GM19463 (cell line): ENCODE measurements around the gene TBC1D17.
A peak's percentile ranks its signal among the peaks of the same experiment; 100 is the strongest.

ENCODE experiments used
- ATAC-seq: cut with Tn5 transposase; IDR thresholded peaks from one replicate; pipeline ENCODE4 v1.9.1; 2021; ENCODE audit warnings: mild to moderate bottlenecking, moderate library complexity; ENCODE audit not compliant: unreplicated experiment

Gene TBC1D17

DNA sequence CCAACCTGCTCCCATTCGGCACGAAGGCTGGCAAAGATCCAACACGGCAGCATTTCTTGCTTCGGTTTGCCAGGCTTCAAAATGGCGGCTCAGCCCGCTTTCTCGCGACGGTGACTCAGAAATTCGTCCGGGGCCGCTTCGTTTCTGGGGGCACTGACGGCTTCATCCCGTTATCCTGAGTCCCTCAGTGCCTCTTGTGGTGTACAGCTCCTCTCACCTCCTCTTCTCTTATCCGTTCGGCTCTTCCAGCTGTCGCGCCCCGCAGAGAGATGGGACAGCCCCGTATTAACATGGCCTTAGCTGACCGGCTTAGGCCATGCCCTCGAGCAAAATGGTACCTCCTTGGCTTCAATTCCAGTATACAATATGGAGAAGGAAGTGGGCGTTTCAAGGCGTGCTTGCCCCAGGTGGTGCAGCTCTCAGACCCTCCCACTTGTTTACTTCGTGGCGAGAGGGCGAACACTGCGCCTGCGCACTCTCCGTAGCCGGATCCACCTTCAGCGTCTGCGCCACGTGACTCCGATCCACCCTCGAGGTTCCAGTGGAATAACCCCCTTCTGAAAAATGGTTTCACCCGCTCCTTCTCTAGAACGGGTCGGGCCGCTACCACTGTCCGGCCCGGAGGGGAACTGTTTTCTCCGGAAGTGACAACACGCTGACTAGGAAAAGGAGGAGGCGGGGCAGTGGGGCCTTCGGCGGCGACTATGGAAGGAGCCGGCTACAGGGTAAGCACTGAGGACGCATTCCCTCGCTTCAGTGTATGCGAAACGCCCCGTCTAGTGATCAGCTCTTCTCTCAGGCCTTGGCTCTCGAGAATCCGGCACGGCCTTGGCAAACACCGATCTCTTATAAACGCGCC is at the start of gene TBC1D17, which contains the start of gene AKT1S1:
Gene TBC1D17 (plus strand): TSS at position 683 of the 859 bp plus-strand sequence. CDS start 22 bp downstream, at position 705.
Gene AKT1S1 (minus strand): TSS at position 336 of the 859 bp plus-strand sequence. CDS start 4,060 bp downstream, outside the sequence.
- ATAC-seq: peak; percentile 47

- no peak for ATAC-seq
These were observed 48.3 kb upstream of the TBC1D17 start for GRCh38 chr19:49829200-49829599.

- ATAC-seq: no peak
These were observed 47.8 kb upstream of the TBC1D17 start for GRCh38 chr19:49829721-49830120.

- no peak for ATAC-seq
These were observed 46.7 kb upstream of the TBC1D17 start for GRCh38 chr19:49830766-49831165.

DNA sequence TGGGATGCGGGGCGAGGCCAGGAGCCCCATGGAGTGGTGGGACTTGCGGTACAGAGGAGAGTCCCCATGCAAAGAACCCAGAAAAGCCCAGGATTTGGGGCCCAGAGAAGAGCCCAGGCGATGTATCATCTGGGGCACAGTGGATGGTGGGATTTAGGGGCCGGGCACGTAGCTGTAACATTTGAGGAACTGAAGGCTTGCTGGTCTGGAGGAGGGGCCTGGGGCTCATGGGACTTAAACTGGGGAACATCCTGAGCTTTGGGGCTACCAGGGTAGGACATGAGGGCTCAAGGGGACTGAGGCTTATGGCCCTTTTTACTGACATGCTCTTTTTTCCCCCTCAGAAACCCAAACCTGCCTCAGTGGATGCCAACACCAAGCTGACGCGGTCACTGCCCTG is 45.9 kb upstream of the TBC1D17 start:
- no peak for ATAC-seq

- ATAC-seq: no peak
These were observed 44.9 kb upstream of the TBC1D17 start for GRCh38 chr19:49832556-49832955.

GRCh38 chr19:49833599-49833998 is 43.9 kb upstream of the TBC1D17 start:
- ATAC-seq: no peak

DNA sequence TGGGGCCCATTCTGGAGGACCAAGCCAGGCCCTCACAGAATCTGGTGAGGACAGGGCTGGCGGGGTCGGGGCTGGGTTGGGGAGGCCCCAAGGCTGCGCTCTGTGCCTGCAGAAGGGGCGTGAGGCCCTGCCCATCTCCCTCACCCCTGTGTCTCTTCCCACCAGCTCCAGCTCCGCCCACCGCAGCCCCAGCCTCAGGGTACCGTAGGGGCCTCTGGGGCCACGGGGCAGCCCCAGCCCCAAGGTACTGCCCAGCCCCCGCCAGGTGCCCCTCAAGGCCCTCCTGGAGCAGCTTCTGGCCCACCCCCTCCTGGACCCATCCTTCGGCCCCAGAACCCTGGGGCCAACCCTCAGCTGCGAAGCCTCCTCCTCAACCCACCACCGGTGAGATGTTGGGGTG is 41.9 kb upstream of the TBC1D17 start:
- no peak for ATAC-seq

- ATAC-seq: no peak
These were observed 41.1 kb upstream of the TBC1D17 start for GRCh38 chr19:49836176-49837008.

DNA sequence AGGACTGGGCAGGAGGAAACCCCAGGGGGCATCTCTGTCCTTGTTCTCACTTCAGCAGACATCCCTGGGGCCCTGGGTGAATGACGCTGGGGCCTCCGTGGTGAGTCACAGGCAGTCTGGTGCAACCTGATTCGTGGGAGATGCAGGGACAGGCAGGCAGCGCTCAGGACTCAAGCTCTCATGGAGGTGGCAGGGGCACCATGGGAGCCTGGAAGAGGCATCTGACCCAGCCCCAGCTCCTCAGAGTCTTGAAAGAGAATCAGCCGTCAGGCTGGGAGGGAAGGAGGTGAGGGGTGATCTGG is 40.5 kb upstream of the TBC1D17 start:
- no peak for ATAC-seq

DNA sequence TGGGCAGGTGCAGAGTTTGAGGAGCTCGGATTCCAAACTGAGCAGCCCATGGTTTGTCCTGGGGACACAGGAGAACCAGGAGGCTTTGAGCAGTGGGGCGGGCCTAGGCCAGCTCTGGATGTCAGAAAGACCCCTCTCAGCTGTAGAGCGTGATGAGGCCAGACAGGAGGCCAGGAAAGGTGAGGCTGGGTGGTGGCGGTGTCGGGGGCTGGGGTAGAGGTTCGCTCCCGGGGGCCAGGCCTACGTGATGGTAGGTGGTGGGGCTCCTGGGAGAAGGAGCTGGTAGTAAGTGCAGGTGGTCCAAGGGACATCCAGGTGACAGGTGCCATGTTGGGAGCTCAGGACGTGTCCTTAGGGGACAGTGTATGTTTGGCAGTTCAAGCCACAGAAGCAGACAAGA is 40.1 kb upstream of the TBC1D17 start:
- no peak for ATAC-seq

DNA sequence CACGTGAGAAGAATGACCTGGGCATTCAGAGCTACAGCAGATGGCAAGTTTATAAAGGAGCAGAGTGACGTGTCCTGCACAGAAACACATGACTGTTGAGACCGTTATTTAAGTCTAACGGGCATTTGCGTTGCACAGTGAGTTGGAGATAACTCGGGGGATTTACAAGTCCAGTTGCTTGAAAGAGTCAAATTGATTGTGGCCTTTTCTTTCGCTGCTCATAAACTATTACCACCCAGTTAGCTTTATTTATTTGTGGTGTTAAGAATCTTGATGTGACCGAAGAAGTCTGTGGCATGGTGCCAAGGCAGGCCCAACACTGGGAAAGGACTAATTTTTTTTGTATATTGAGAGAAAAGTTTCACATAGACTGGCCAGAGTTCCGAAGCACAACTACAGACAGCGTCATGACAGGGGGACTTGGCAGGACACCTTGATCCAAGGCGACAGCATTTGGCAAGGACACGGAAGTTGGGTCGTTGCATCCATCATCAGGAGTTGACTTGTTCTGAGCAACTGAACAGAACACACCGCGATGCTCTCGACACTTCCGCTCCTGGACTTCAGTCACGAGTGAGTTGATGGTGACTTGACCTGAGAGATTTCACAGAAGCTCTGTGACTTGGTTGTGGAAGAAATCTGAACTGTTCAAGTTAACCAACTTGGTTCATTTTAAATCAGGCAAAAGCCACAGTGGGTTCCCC is 38.5 kb upstream of the TBC1D17 start:
- ATAC-seq: no peak

DNA sequence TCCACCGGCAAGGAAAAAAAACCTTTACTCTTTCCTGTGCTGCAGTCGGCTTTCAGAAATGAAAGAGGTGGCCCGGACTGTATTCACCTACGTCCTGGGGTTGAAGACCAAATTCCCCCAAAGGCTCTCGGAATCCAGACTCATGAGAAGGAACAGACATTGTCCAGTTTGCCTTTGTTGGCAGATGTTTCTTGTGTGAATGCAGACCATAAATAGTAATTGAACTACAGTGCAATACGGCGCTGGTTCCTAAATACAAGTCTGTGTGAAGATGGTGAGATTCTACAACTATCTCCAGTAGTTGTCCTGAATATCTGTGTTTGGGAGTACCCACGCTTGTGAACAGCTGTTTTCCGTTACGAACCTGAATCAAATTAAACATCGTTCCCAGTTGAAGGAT is 37.8 kb upstream of the TBC1D17 start:
- ATAC-seq: no peak

- no peak for ATAC-seq
These were observed 37.2 kb upstream of the TBC1D17 start for GRCh38 chr19:49840321-49840720.

DNA sequence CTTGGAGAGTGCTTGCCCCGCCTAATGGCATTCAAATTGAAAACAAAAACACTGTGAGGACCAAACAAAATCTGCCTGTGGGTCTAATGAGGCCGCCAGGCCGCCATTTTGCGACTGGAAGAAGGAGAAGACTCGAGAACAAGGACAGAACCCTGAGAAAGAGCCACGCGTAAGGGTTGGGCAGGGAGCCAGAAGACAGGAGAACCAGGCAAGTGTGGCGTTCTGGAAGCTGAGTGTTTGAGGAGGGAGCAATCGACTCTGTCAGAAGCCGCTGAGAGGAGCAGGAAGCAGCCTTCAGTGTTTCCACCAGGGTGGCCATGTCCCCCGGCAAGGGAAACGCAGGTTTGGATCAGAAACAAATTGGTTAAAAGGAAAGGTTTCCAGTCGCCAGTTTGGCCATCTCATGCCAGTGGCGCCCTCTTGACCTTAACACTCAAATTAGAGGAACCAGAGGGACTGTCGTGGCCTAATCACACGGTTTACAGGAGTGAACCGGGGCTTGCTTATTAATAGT is 36.7 kb upstream of the TBC1D17 start:
- no peak for ATAC-seq

DNA sequence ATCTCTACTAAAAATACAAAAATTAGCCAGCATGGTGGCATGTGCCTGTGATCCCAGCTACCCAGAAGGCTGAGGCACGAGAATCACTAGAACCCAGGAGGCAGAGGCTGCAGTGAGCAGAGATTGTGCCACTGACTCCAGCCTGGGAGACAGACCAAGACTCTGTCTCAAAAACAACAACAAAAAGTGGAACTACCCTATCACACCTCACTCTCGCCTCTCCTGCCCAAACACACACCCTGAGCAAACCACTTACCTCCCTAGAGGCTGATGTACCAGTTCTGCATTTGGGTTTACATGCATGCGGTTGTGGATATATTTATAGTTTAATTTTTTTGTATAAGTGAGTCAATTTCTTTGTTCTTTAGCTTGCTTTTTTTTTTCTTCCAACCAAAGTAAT is 34.2 kb upstream of the TBC1D17 start:
- ATAC-seq: no peak

GRCh38 chr19:49844138-49845095 is 33.1 kb upstream of the TBC1D17 start:
- no peak for ATAC-seq

DNA sequence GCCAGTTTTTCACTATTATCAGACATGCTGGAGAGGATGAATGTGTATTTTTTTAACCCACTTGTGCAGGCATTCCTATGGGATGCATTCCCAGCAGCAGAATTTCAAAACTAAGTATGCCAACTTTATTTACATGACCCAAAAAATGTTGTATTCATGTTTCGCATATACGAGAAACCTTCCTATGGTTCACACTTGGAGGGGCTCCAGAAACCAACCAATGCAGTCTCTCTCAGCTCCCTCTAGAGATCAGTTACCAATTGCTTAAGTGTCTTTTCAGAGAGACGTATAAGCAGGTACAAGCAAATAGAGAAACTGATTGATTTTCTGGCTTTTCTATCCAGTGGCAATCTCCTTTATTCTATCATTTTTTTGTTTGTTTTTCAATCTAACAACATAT is 32.1 kb upstream of the TBC1D17 start:
- no peak for ATAC-seq

DNA sequence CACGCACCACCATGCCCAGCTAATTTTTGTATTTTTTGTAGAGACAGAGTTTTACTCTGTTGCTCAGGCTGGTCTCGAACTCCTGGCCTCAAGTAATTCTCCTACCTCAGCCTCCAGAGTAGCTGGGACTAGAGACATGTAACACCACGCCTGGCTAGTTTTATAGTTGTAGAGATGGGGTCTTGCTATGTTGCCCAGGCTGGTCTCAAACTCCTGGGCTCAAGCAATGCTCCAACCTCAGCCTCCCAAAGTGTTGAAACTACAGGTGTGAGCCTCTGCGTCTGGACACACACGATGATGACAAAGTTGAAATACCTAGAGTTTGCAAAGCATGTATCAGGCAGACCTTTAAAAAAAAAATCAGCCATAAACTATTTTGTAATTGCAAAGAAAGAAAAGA is 31.1 kb upstream of the TBC1D17 start:
- no peak for ATAC-seq
